ENCODE data around the gene TTC39C.
A peak's percentile ranks its signal among the peaks of the same experiment; 100 is the strongest.

TTC39C gene

DNA sequence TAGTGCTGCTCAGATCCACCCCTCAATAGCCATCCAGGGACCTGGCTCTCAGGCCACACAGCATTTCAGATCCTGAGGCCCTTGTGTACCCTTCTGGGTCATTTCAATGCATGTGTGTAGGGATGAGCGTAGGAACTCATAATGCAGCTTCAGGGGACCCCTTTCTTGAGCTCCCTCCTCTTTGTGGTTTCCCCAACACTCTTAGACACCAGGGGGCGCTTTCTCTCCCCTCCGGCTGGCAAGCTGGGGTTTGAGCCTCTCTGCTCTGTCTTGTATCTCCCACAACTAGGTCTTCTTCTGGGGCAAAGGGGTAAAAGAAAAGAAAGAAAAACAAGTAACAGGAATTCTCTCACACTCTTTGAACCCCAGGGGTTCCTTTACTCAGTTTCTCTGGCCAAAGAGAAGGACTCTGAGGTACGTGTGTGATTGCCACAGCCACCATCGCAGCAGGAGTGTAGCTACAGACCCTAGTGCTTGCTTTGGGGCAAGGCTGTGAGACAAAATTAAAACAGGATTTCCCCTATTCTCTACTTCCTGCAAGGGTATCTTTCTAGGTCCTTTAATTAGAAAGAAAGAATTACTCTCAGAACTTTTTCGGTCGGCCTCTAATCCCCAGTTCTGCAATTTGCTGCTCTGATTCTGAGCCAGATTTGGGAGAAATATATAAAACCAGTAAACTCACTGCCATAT is 162.3 kb downstream of the TTC39C start:
- H3K27ac ChIP-seq, result no peak overlapping the region
- TF ChIP-seq, protein P1, sequence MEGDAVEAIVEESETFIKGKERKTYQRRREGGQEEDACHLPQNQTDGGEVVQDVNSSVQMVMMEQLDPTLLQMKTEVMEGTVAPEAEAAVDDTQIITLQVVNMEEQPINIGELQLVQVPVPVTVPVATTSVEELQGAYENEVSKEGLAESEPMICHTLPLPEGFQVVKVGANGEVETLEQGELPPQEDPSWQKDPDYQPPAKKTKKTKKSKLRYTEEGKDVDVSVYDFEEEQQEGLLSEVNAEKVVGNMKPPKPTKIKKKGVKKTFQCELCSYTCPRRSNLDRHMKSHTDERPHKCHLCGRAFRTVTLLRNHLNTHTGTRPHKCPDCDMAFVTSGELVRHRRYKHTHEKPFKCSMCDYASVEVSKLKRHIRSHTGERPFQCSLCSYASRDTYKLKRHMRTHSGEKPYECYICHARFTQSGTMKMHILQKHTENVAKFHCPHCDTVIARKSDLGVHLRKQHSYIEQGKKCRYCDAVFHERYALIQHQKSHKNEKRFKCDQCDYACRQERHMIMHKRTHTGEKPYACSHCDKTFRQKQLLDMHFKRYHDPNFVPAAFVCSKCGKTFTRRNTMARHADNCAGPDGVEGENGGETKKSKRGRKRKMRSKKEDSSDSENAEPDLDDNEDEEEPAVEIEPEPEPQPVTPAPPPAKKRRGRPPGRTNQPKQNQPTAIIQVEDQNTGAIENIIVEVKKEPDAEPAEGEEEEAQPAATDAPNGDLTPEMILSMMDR (conservative IDR thresholded peaks at IDR 0.05), result peak; percentile 68

DNA sequence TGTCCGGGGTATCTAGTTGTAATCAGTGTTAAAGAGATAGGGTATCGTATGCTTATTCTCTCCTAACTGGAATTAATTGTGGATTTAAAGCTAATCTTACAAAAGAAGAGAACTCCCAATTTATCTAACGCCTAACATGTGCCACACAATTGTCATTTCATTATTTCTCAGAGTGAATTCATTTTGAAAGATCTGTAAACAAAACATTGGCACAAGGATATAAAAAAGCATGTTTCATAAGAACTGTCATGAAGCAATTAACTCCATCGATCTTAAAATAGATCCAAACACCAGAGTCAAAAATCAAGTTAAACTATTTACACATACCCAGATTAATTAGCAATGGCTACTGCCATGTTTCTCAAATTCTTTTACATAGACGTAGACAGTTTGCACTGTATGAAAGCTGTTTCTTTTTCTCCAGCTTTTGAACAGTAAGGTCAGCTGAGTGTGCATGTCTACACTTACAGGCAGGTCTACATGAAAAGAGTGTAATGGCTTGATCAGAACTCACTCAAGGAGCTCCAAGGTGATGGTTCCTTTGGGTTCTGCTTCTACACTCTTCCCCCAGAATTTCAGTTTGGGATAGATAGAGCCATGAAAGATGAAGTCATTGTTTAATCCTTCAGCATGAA is 163.1 kb downstream of the TTC39C start:
- TF ChIP-seq, protein P1 (conservative IDR thresholded peaks at IDR 0.05), result no peak
- no peak overlapping the region for H3K27ac ChIP-seq

DNA sequence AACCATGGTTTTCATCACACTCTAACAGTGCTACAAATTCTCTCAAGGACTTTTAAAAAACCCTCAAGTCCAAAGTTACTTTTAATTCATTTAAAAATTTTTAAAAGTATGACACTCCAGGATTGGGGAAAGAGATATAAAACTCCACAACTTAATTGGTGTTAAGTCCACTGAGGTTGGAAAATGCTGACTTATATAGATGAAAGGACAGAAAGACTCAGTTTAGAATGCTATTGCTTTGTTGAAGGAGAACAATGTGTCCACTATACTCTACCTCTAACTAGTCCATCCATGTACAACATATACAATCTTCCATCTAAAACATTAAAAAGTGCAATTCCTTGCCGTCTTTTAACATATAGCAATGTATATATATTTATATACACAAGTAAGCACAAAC is 165.5 kb downstream of the TTC39C start:
- TF ChIP-seq, protein P1 (conservative IDR thresholded peaks at IDR 0.05), result no peak
- H3K27ac ChIP-seq, result no peak overlapping the region

DNA sequence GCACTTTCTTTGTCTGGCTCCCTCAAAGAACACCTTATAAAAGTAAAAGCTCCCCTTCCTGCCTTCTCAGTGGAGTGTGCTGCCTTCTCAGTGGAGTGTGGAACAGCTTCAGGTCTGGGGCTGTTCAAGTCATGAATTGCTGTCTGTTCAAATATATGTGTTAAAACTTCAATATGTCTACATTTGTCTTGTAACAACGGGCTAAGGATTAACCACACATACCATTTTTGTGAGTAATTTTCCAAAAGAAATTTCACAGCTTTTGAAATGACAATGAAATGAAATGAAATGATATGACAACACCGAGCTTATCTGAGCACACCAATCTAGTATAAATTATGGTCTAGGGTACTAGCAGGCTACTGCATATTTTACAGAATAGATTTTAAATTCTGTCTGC is 167.3 kb downstream of the TTC39C start:
- H3K27ac ChIP-seq, result no peak overlapping the region
- TF ChIP-seq, protein P1 (conservative IDR thresholded peaks at IDR 0.05), result no peak
